HepG2 (cell line): ENCODE results near the gene SYMPK. TPM values are rescaled to one million over a fixed set of nuclear protein-coding genes. Genes with fewer than 3 reads are reported as not detected.
A peak's percentile ranks its signal among the peaks of the same experiment; 100 is the strongest.

Source experiments
- CHD2 ChIP-seq: IDR thresholded peaks from 2 replicates; pipeline ENCODE4 v1.6.1; 2011; ENCODE audit warnings: low read depth, low read length, improper control_type of control experiment
- HNRNPK ChIP-seq: fragments of 200-400 bp; formaldehyde crosslinking; IDR thresholded peaks from 2 replicates; pipeline ENCODE4 v1.6.1; 2018; ENCODE audit warnings: low read length, low read depth, moderate library complexity, mild to moderate bottlenecking; ENCODE audit not compliant: poor library complexity, severe bottlenecking
- HOXA7 ChIP-seq: sonication (generic); formaldehyde crosslinking; IDR thresholded peaks from 2 replicates; pipeline ENCODE4 v1.8.1; 2022; ENCODE audit warnings: mild to moderate bottlenecking, missing genetic modification reagents, moderate library complexity
- KMT2A ChIP-seq: sonication (generic); formaldehyde crosslinking; IDR thresholded peaks from 2 replicates; pipeline ENCODE4 v1.4.0; 2020; ENCODE audit warnings: missing genetic modification reagents
- MZF1 ChIP-seq: sonication (generic); formaldehyde crosslinking; IDR thresholded peaks from 2 replicates; pipeline ENCODE4 v1.8.1; 2023; ENCODE audit warnings: mild to moderate bottlenecking, missing genetic modification reagents, borderline replicate concordance
- NCOA2 ChIP-seq: sonication (generic); formaldehyde crosslinking; IDR thresholded peaks from 2 replicates; pipeline ENCODE4 v1.8.0; 2022; ENCODE audit warnings: inconsistent platforms
- PHF8 ChIP-seq: sonication (generic); formaldehyde crosslinking; IDR thresholded peaks from 2 replicates; pipeline ENCODE4 v1.5.0; 2020; ENCODE audit warnings: missing genetic modification reagents
- RCOR2 ChIP-seq: IDR thresholded peaks from 2 replicates; pipeline ENCODE4 v1.6.1; 2016; ENCODE audit warnings: missing biosample characterization, missing genetic modification reagents
- ZNF121 ChIP-seq: sonication (generic); formaldehyde crosslinking; IDR thresholded peaks from 2 replicates; pipeline ENCODE4 v1.5.0; 2020; ENCODE audit warnings: mild to moderate bottlenecking, missing genetic modification reagents
- ZNF17 ChIP-seq: sonication (generic); formaldehyde crosslinking; IDR thresholded peaks from 2 replicates; pipeline ENCODE4 v1.5.0; 2020; ENCODE audit warnings: mild to moderate bottlenecking, missing genetic modification reagents
- ZNF225 ChIP-seq: sonication (generic); formaldehyde crosslinking; IDR thresholded peaks from 2 replicates; pipeline ENCODE4 v1.4.0; 2020; ENCODE audit warnings: mild to moderate bottlenecking, missing genetic modification reagents
- ZNF350 ChIP-seq: sonication (generic); formaldehyde crosslinking; IDR thresholded peaks from 2 replicates; pipeline ENCODE4 v1.4.0; 2020; ENCODE audit warnings: mild to moderate bottlenecking, low read depth, missing genetic modification reagents, borderline replicate concordance
- ZNF460 ChIP-seq: sonication (generic); formaldehyde crosslinking; IDR thresholded peaks from 2 replicates; pipeline ENCODE4 v1.5.1; 2020; ENCODE audit warnings: missing genetic modification reagents, mild to moderate bottlenecking, borderline replicate concordance
- ZNF550 ChIP-seq: sonication (generic); formaldehyde crosslinking; IDR thresholded peaks from 2 replicates; pipeline ENCODE4 v1.4.0; 2020; ENCODE audit warnings: mild to moderate bottlenecking, missing genetic modification reagents, borderline replicate concordance
- ZSCAN21 ChIP-seq: sonication (generic); formaldehyde crosslinking; IDR thresholded peaks from 2 replicates; pipeline ENCODE4 v1.8.0; 2022; ENCODE audit warnings: mild to moderate bottlenecking, missing genetic modification reagents, moderate library complexity, borderline replicate concordance
- polyA plus RNA-seq, 8 experiments: library from polyadenylated mRNA; depleted of rRNA in 3 of 8; stranded (reverse) in 7 of 8; unstranded in 1 of 8; fragments of >200 nt; fragmentation: Illumina TruSeq in 4 of 8; extraction: Trizol in 4 of 8; gene quantifications; 2 replicates each; pipeline versions ENCODE4 v1.2.1 to v1.2.3, GENCODE V29; 2011 to 2016; ENCODE audit warnings: low read depth in 4 of 8, missing spikeins in 1 of 8, mixed read lengths in 1 of 8; ENCODE audit not compliant: insufficient read depth in 1 of 8
- total RNA-seq, 5 experiments: library from RNA; depleted of rRNA; stranded (reverse); fragments of >200 nt; fragmentation: Illumina TruSeq; extraction: Trizol; gene quantifications; 2 replicates each; pipeline ENCODE4 v1.2.3, GENCODE V29; 2016; ENCODE audit warnings: low read depth in 1 of 5
- TF ChIP-seq, protein P1 (sequence below): sonication (generic); formaldehyde crosslinking; IDR thresholded peaks from 2 replicates; pipeline ENCODE4 v1.5.0; 2020; ENCODE audit warnings: mild to moderate bottlenecking, missing genetic modification reagents, borderline replicate concordance
- TF ChIP-seq, protein P2 (sequence below): sonication (generic); formaldehyde crosslinking; IDR thresholded peaks from 2 replicates; pipeline ENCODE4 v1.8.1; 2023; ENCODE audit warnings: mild to moderate bottlenecking, moderate library complexity, missing genetic modification reagents
- TF ChIP-seq, protein P3 (sequence below): sonication (generic); formaldehyde crosslinking; conservative IDR thresholded peaks from 2 replicates; pipeline ENCODE4 v1.8.0; 2022; ENCODE audit warnings: low read depth, missing genetic modification reagents
- TF ChIP-seq, protein P4 (sequence below): sonication (generic); formaldehyde crosslinking; IDR thresholded peaks from 2 replicates; pipeline ENCODE4 v1.8.0; 2022; ENCODE audit warnings: mild to moderate bottlenecking, missing genetic modification reagents
- TF ChIP-seq, protein P5 (sequence below): sonication (generic); formaldehyde crosslinking; IDR thresholded peaks from 2 replicates; pipeline ENCODE4 v1.4.0; 2020; ENCODE audit warnings: missing genetic modification reagents

The SYMPK gene
- total and polyA plus RNA-seq, 2 of the 13 experiments (the other 11 are each of a cell fraction or from before 2014, with no cell fraction given): 21.9 to 55.7 TPM

DNA sequence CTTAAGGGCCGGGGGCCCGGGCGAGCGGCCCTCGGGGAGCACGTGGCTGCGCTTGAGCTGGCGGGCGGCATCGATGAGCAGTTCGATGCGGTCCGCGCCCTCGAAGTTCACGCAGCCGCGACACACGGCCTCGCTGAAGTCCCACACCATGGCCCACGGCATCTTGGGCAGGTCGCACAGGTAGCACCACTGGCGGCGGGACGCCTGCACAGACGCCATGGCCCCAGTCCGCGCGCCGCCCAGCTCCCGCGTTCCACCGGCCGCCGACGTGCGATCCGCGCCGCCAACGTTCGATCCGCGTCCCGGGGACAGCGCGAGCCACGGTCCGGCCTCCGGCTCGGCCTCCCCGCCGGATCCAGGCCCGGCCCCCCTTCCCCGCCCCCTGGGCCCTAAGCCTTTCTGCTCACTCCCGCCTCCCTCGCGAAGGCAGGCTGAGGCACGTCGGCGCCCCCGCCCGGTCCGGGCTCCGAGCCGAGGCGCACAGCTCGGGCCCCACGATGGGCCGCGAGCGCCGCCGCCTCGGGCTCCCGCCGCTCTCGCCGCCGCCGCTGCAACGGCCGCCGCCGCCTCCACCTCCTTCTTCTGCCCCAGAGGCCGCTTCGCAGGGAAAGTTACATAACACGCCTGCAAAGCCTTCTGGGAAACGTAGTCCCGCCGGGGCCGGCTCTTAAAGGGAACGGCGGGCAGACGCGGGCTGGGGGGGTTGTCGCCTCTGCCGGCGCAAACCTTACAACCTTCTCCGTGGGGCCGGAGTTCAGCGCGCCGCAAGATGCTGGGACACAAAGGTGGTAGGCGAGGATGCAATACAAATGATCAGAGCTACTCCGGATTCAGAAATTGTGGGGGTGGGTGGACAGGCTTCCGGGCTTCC is 22.8 kb upstream of the SYMPK start, which contains the start of gene IRF2BP1 (continued):
- TF ChIP-seq, protein P1, sequence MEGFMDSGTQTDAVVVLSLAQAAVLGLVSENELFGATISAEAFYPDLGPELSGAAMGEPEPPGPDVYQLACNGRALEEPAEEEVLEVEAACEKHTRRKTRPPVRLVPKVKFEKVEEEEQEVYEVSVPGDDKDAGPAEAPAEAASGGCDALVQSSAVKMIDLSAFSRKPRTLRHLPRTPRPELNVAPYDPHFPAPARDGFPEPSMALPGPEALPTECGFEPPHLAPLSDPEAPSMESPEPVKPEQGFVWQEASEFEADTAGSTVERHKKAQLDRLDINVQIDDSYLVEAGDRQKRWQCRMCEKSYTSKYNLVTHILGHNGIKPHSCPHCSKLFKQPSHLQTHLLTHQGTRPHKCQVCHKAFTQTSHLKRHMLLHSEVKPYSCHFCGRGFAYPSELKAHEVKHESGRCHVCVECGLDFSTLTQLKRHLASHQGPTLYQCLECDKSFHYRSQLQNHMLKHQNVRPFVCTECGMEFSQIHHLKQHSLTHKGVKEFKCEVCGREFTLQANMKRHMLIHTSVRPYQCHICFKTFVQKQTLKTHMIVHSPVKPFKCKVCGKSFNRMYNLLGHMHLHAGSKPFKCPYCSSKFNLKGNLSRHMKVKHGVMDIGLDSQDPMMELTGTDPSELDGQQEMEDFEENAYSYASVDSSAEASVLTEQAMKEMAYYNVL (CRISPR knock-in tag): no peak
- TF ChIP-seq CHD2: no peak
- TF ChIP-seq HNRNPK: peak; percentile 32
- TF ChIP-seq, protein P2, sequence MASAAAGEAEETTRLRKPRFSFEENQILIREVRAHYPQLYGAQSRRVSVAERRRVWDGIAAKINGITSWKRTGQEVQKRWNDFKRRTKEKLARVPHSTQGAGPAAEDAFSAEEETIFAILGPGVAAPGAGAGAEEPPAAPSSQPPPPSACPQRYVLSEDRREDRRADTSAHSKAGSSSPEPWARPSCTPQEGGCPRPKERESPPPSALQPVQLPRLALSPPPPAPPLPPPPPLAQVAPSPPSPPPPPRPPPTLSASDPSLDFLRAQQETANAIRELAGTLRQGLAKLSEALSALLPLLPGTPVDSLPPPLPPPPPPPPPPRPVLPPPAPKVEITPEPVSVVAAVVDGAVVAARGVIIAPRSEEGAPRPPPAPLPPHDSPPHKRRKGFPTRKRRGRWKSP (CRISPR knock-in tag): no peak; the same call in 1 of the 2 replicates
- TF ChIP-seq, protein P3, sequence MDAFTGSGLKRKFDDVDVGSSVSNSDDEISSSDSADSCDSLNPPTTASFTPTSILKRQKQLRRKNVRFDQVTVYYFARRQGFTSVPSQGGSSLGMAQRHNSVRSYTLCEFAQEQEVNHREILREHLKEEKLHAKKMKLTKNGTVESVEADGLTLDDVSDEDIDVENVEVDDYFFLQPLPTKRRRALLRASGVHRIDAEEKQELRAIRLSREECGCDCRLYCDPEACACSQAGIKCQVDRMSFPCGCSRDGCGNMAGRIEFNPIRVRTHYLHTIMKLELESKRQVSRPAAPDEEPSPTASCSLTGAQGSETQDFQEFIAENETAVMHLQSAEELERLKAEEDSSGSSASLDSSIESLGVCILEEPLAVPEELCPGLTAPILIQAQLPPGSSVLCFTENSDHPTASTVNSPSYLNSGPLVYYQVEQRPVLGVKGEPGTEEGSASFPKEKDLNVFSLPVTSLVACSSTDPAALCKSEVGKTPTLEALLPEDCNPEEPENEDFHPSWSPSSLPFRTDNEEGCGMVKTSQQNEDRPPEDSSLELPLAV (CRISPR knock-in tag): no peak
- TF ChIP-seq ZNF121: no peak
- TF ChIP-seq ZSCAN21: peak; percentile 10; the same call in 1 of the 2 replicates
- TF ChIP-seq ZNF350 (CRISPR knock-in tag): no peak
- TF ChIP-seq, protein P4, sequence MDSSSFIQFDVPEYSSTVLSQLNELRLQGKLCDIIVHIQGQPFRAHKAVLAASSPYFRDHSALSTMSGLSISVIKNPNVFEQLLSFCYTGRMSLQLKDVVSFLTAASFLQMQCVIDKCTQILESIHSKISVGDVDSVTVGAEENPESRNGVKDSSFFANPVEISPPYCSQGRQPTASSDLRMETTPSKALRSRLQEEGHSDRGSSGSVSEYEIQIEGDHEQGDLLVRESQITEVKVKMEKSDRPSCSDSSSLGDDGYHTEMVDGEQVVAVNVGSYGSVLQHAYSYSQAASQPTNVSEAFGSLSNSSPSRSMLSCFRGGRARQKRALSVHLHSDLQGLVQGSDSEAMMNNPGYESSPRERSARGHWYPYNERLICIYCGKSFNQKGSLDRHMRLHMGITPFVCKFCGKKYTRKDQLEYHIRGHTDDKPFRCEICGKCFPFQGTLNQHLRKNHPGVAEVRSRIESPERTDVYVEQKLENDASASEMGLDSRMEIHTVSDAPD (CRISPR knock-in tag): no peak
- peak; percentile 13 for TF ChIP-seq PHF8
- TF ChIP-seq ZNF460 (CRISPR knock-in tag): no peak
- TF ChIP-seq, protein P5, sequence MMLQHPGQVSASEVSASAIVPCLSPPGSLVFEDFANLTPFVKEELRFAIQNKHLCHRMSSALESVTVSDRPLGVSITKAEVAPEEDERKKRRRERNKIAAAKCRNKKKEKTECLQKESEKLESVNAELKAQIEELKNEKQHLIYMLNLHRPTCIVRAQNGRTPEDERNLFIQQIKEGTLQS: 0 out of 2 replicates have a peak, but pooled peaks have one; percentile 9
- no peak for TF ChIP-seq MZF1
- no peak for TF ChIP-seq ZNF17 (CRISPR knock-in tag)
- TF ChIP-seq ZNF225: 0 out of 2 replicates have a peak, but pooled peaks have one; percentile 49
- TF ChIP-seq KMT2A: no peak
- TF ChIP-seq HOXA7: no peak
- no peak; the same call in 1 of the 2 replicates for TF ChIP-seq RCOR2 (CRISPR knock-in tag)
- TF ChIP-seq ZNF550 (CRISPR knock-in tag): no peak
- 0 out of 2 replicates have a peak, but pooled peaks have one; percentile 11 for TF ChIP-seq NCOA2 (CRISPR knock-in tag)
